Stimulated activated CD4-positive, alpha-beta T cell treated with anti-CD3 and anti-CD28 coated beads, Interleukin-15, amount 100 ng/mL, for 24 hours (primary cell): Measurements from ENCODE around the gene CMKLR1.

Experiments used
- DNase-seq: peaks from one replicate; pipeline ENCODE4 v3.0.0-alpha.2; 2020

The CMKLR1 gene

GRCh38 chr12:108338915-108339657 is at the start of gene CMKLR1:
CMKLR1 (minus strand) TSS chr12:108339311; CDS start chr12:108293591, 45,720 bp downstream.
- DNase-seq, result no peak

GRCh38 chr12:108387771-108388170 is 48.7 kb upstream of the CMKLR1 start:
- no peak for DNase-seq

- DNase-seq, result no peak
Observed at GRCh38 chr12:108386709-108387360, 47.7 kb upstream of the CMKLR1 start.

- DNase-seq, result no peak
Observed at GRCh38 chr12:108382437-108382801, 43.3 kb upstream of the CMKLR1 start.

GRCh38 chr12:108381787-108382436 is 42.8 kb upstream of the CMKLR1 start:
- no peak for DNase-seq

GRCh38 chr12:108380382-108380781 is 41.3 kb upstream of the CMKLR1 start:
- DNase-seq, result no peak

- no peak for DNase-seq
Observed at GRCh38 chr12:108379823-108380222, 40.7 kb upstream of the CMKLR1 start.

GRCh38 chr12:108378926-108379325 is 39.8 kb upstream of the CMKLR1 start:
- no peak for DNase-seq

- no peak for DNase-seq
Observed at GRCh38 chr12:108377260-108377659, 38.1 kb upstream of the CMKLR1 start.

- DNase-seq, result no peak
Observed at GRCh38 chr12:108375986-108376663, 37.0 kb upstream of the CMKLR1 start.

- no peak for DNase-seq
Observed at GRCh38 chr12:108374596-108375320, 35.6 kb upstream of the CMKLR1 start.

- no peak for DNase-seq
Observed at GRCh38 chr12:108373111-108373510, 34.0 kb upstream of the CMKLR1 start.

- no peak for DNase-seq
Observed at GRCh38 chr12:108371801-108372344, 32.8 kb upstream of the CMKLR1 start.

GRCh38 chr12:108370415-108370814 is 31.3 kb upstream of the CMKLR1 start:
- DNase-seq, result no peak

- no peak for DNase-seq
Observed at GRCh38 chr12:108369736-108370396, 30.8 kb upstream of the CMKLR1 start.

GRCh38 chr12:108368089-108368488 is 29.0 kb upstream of the CMKLR1 start:
- DNase-seq, result no peak

GRCh38 chr12:108367436-108367835 is 28.3 kb upstream of the CMKLR1 start:
- DNase-seq, result no peak

GRCh38 chr12:108365324-108365723 is 26.2 kb upstream of the CMKLR1 start:
- no peak for DNase-seq

GRCh38 chr12:108364879-108365278 is 25.8 kb upstream of the CMKLR1 start:
- DNase-seq, result no peak

- DNase-seq, result no peak
Observed at GRCh38 chr12:108363565-108363964, 24.5 kb upstream of the CMKLR1 start.

- no peak for DNase-seq
Observed at GRCh38 chr12:108363165-108363564, 24.1 kb upstream of the CMKLR1 start.

- no peak for DNase-seq
Observed at GRCh38 chr12:108361606-108362005, 22.5 kb upstream of the CMKLR1 start.
